Loucy (cell line): Measurements from ENCODE around the gene GCLC.

ENCODE experiments used
- H2AFZ ChIP-seq: fragments of 200-600 bp; sonication (generic); 2 replicates; pipeline ENCODE4 v1.6.0; 2016; ENCODE audit warnings: antibody characterized with exemption, mild to moderate bottlenecking, low read length, moderate library complexity
- H3F3A ChIP-seq: fragments of 200-600 bp; 2 replicates; pipeline ENCODE4 v1.6.0; 2016; ENCODE audit warnings: antibody characterized with exemption, low read depth, mild to moderate bottlenecking
- H3K27me3 ChIP-seq: fragments of 200-600 bp; sonication (generic); 2 replicates; pipeline ENCODE4 v1.6.1; 2014; ENCODE audit warnings: low read length, mild to moderate bottlenecking; ENCODE audit not compliant: insufficient read depth, poor library complexity, severe bottlenecking
- H3K36me3 ChIP-seq: fragments of 200-600 bp; sonication (generic); 2 replicates; pipeline ENCODE4 v1.6.1; 2016; ENCODE audit warnings: low read length; ENCODE audit not compliant: insufficient read depth
- H3K4me1 ChIP-seq: fragments of 200-600 bp; sonication (generic); 2 replicates; pipeline ENCODE4 v1.5.1; 2014; ENCODE audit warnings: low read length, mild to moderate bottlenecking; ENCODE audit not compliant: insufficient read depth, poor library complexity, severe bottlenecking
- H3K4me2 ChIP-seq: fragments of 200-600 bp; sonication (generic); 2 replicates; pipeline ENCODE4 v1.6.0; 2014; ENCODE audit warnings: antibody characterized with exemption, low read length, low read depth, mild to moderate bottlenecking; ENCODE audit not compliant: poor library complexity, severe bottlenecking
- H3K4me3 ChIP-seq: fragments of 200-600 bp; sonication (generic); 2 replicates; pipeline ENCODE4 v1.5.1; 2014; ENCODE audit warnings: low read length, mild to moderate bottlenecking, mixed read lengths; ENCODE audit not compliant: poor library complexity, severe bottlenecking
- H3K79me2 ChIP-seq: fragments of 200-600 bp; sonication (generic); 2 replicates; pipeline ENCODE4 v1.6.1; 2014; ENCODE audit warnings: low read length; ENCODE audit not compliant: insufficient read depth
- H3K9ac ChIP-seq: fragments of 200-600 bp; sonication (generic); 2 replicates; pipeline ENCODE4 v1.6.0; 2014; ENCODE audit warnings: mild to moderate bottlenecking, low read depth, low read length, moderate library complexity; ENCODE audit not compliant: poor library complexity, severe bottlenecking
- H3K9me2 ChIP-seq: fragments of 200-600 bp; sonication (generic); replicated peaks from 2 replicates; pipeline ENCODE4 v1.6.1; 2016; ENCODE audit warnings: low read depth, low read length, mixed read lengths
- H3K9me3 ChIP-seq: fragments of 200-600 bp; sonication (generic); 2 replicates; pipeline ENCODE4 v1.6.1; 2014; ENCODE audit warnings: mild to moderate bottlenecking, antibody characterized with exemption, low read length, low read depth; ENCODE audit not compliant: insufficient read depth
- H4K20me1 ChIP-seq: fragments of 200-600 bp; sonication (generic); 2 replicates; pipeline ENCODE4 v1.6.0; 2014; ENCODE audit warnings: antibody characterized with exemption, low read length, mild to moderate bottlenecking; ENCODE audit not compliant: insufficient read depth, poor library complexity, severe bottlenecking
- CTCF ChIP-seq: fragments of 200-600 bp; sonication (generic); conservative IDR thresholded peaks from 2 replicates; pipeline ENCODE4 v1.5.1; 2014; ENCODE audit warnings: mild to moderate bottlenecking, antibody characterized with exemption, low read length
- EZH2phosphoT487 ChIP-seq: fragments of 200-600 bp; IDR thresholded peaks from 2 replicates; pipeline ENCODE4 v1.6.1; 2018; ENCODE audit warnings: antibody characterized with exemption, mild to moderate bottlenecking, moderate library complexity, borderline replicate concordance

The GCLC gene

GRCh38 chr6:53532942-53533341 is 12.0 kb downstream of the GCLC start:
- Histone ChIP-seq H3K9me3 (no peaks in the 10 kb centered on the region), H3F3A (no peaks in the 10 kb centered on the region; the same call in 1 of the 2 replicates), H3K4me2 (peak overlapping the region; percentile 42), H3K9ac (peak overlapping the region; percentile 6), H4K20me1 (peaks cover 58% of the 10 kb centered on the region), H3K4me1 (peaks cover 55% of the 10 kb centered on the region), H3K27me3 (no peaks in the 10 kb centered on the region), H3K4me3 (peak overlapping the region; percentile 26), H3K79me2 (peaks cover 96% of the 10 kb centered on the region), H3K36me3 (no peaks in the 10 kb centered on the region), H2AFZ (no peak overlapping the region), H3K9me2 (no peaks in the 10 kb centered on the region)
- no peak for TF ChIP-seq EZH2phosphoT487

- Histone ChIP-seq H3K4me1 (peaks cover 54% of the 10 kb centered on the region), H3K9me3 (no peaks in the 10 kb centered on the region), H3K79me2 (peaks cover 97% of the 10 kb centered on the region), H4K20me1 (peaks cover 57% of the 10 kb centered on the region), H3F3A (no peaks in the 10 kb centered on the region; the same call in 1 of the 2 replicates), H3K27me3 (no peaks in the 10 kb centered on the region), H3K9me2 (no peaks in the 10 kb centered on the region), H3K4me2 (peak overlapping the region; percentile 42), H3K4me3 (peak overlapping the region; percentile 26), H2AFZ (no peak overlapping the region), H3K9ac (peak overlapping the region; percentile 6), H3K36me3 (no peaks in the 10 kb centered on the region)
- TF ChIP-seq CTCF (no peak), EZH2phosphoT487 (no peak)
Observed at GRCh38 chr6:53532061-53532797, 12.7 kb downstream of the GCLC start.

- Histone ChIP-seq H3K27me3 (no peaks in the 10 kb centered on the region), H3K79me2 (peaks cover 97% of the 10 kb centered on the region), H3K4me2 (peak overlapping the region; percentile 42), H3K4me3 (no peak overlapping the region), H3K9ac (no peak overlapping the region), H4K20me1 (peaks cover 60% of the 10 kb centered on the region), H3K36me3 (no peaks in the 10 kb centered on the region), H3K4me1 (peaks cover 46% of the 10 kb centered on the region), H3K9me2 (no peaks in the 10 kb centered on the region), H3K9me3 (no peaks in the 10 kb centered on the region), H2AFZ (no peak overlapping the region), H3F3A (no peaks in the 10 kb centered on the region; the same call in 1 of the 2 replicates)
- TF ChIP-seq CTCF (no peak), EZH2phosphoT487 (no peak)
Observed at GRCh38 chr6:53530780-53531386, 14.0 kb downstream of the GCLC start.
